Stimulated activated CD4-positive, alpha-beta T cell treated with anti-CD3 and anti-CD28 coated beads, Interleukin-4, amount 100 ng/mL, for 48 hours (primary cell): ENCODE measurements around the gene HECW1.

ENCODE experiments used
- DNase-seq, 2 donors: peaks; one replicate each; pipeline ENCODE4 v3.0.0-alpha.2; 2020; ENCODE audit warnings: low read depth in 2 of 2

Gene HECW1

DNA sequence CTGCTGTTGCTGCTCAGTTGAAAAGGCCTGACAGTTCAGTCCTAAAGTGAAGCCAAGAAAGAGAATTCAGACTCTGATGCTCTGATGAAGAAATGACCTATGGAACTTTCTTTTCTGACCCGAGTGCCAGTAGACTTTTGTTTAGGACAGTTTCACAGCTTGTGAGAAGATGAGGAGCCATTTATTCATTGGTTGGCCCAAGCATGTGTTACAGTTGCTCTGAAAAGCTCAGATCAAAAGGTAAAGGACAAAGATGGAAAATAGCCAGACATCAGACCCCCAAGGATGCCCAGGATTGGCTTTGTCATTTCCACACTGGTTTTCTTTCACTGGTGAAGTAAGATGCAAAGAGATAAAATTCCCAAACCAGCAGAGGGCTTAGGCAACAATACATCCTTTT is 321.2 kb downstream of the HECW1 start:
- DNase-seq: no peak

GRCh38 chr7:43437001-43437400 is 324.6 kb downstream of the HECW1 start:
- DNase-seq: no peak

DNA sequence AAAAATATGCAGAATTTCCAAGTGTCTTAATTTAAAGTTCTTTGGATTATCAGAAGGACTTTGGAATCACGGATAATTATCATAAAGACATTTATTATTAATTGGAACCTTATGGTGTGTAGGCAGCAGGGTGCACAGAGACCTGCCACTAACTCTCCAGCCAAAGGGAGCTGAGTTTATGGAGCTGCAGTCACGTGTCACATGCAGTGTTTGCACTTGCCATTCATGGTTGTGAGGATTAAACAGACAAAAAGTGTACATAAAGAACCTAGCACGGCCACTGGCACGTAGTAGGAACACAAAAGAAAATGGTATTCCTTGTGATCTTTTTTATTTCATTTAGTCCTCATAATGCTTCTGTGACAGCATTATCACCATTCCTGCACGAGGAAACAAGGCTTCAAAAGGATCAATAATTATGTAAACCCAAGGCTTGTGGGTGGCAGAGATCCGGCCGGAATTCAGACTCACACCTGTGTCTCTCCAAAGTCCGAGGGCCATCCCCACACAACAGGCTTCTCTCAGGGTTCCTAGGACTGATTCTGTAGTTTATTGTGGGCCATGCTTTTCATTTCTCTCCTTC is 326.5 kb downstream of the HECW1 start:
- no peak for DNase-seq

GRCh38 chr7:43439631-43440401 is 327.4 kb downstream of the HECW1 start:
- peak; percentile 54 to 63 for DNase-seq

DNA sequence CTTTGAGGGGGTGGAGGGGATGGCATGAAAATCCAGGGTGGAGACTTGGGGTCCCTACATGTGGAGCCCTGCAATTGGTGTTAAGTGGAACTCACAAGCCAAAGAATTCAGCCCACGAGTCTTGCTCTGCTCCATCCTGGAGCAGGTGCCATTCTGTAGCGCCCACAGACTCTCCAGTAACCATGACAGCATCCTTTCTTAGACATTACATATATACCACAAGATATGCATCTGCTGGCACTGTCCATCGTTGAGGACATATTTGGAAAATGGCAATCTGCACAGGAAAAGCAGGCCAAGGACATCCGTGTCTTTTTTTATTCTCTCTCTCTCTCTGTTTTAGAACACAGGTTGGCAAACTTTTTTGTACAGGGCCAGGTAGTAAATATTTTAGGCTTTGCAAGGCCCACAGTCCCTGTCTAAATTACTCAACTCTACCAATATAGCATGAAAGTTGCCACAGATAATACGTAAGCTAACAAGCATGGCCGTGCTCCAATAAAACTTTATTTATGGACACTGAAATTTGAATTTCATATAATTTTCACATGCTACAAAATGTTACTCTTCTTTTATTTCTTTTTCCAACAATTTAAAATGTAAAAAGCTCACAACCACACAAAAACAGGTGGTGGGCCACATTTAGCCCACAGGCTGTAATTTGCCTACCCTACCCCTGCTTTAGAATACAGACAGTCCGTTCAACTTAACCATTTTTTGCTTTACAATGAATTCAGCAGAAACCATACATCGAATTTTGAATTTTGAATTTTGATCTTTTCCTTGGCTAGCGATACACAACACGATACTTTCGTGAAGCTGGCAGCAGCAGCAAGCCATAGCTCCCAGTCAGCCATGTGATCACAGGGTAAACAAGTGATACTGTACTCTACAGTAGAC is 329.0 kb downstream of the HECW1 start:
- DNase-seq: no peak

DNA sequence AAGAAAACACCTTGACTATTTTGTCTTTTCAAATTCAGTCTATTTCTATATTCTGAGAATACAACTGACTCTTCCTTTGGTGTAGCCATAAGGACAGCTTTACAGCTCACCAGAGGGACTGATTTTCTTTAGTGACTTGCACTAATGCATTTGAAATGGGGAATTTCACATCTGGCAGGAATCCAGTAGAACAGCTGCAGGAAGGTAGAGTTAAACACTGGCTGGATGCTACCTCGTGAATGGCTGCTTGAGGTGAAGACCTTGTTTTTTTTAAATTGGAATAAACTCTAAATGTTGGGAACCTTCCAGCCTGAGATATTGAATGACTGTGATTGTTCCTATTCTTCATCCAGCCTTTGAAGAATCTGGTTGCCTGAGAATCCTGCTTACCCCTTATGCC is 330.9 kb downstream of the HECW1 start:
- no peak for DNase-seq

- DNase-seq: no peak
Observed at GRCh38 chr7:43444711-43445578, 332.5 kb downstream of the HECW1 start.

DNA sequence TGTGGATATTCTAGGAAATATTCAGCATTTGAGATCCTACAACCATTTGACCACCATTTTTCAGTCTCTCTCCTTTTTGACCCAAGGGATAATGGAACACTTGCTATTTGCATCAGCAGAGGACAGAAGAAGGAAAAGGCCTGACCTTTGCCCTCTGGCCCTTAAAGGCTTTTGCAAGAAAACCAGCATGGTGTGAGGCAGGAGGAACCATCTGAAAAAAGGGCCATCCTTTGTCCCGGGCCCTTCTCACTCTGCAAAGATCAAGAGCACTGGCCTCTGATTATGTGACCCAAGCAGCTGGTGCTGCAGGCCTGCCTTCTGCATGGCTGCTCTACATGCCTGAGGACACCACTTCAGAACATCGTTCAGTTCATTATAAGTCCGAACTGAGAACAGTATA is 337.1 kb downstream of the HECW1 start:
- no peak for DNase-seq

- DNase-seq: no peak
Observed at GRCh38 chr7:43450894-43451293, 338.4 kb downstream of the HECW1 start.

DNA sequence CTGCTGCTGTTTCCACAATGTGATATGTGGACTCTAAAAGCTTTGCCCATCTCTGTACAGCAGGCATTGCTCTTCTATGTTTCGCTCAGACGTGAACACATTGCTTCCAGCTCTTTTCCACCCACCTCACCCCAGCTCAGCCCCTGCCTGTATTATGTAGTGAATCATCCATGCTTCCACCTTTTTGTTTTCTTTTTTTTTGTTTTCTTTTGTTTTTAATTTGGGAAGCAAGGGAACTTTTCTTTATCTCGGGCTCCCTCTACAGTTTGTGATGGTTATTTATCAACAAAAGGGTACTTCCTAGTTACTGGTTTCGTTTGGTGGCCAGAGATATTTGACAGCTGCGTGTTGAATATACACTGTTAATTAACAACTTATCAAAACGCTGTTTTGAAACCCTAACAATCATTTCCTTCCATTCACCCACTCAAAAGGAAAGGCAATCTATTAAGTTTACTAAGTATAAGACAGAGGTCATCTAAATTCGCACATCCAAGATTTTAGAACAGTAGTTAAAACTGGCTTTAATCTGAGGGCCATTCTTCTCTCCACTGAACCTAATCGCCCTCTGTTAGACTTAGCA is 342.6 kb downstream of the HECW1 start:
- no peak for DNase-seq

GRCh38 chr7:43456200-43456599 is 343.8 kb downstream of the HECW1 start:
- no peak for DNase-seq

GRCh38 chr7:43458330-43459018 is 346.0 kb downstream of the HECW1 start:
- no peak for DNase-seq

- DNase-seq: no peak
Observed at GRCh38 chr7:43459019-43459337, 346.5 kb downstream of the HECW1 start.

DNA sequence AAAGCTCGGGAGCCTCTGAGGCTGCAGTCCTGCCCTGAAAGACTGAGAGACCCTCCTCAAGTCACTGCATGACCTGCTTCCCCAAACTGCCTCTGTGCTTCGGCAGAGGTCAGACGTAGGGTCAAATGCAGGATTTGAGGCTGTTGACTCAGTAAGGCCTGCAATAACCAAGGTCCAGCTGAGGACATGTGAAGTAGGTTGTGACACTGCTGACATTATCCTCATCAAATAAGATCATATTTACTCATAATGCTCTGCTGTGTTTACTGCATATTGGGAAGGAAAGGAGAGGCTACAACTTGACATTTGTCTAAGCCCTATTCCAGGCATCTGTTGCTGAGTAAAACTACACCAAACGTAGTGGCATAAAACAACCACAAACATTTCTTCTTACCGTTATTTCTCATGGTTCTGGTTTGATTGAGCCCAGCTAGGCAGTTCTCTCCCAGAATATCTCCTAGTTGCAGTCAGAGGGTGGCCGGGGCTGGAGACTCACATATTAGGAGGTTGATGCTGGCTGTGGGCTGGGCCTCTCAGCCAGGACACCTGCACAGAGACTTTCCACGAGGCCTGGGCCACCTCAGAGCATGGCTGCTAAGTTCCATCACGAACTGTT is 348.4 kb downstream of the HECW1 start:
- DNase-seq: no peak

DNA sequence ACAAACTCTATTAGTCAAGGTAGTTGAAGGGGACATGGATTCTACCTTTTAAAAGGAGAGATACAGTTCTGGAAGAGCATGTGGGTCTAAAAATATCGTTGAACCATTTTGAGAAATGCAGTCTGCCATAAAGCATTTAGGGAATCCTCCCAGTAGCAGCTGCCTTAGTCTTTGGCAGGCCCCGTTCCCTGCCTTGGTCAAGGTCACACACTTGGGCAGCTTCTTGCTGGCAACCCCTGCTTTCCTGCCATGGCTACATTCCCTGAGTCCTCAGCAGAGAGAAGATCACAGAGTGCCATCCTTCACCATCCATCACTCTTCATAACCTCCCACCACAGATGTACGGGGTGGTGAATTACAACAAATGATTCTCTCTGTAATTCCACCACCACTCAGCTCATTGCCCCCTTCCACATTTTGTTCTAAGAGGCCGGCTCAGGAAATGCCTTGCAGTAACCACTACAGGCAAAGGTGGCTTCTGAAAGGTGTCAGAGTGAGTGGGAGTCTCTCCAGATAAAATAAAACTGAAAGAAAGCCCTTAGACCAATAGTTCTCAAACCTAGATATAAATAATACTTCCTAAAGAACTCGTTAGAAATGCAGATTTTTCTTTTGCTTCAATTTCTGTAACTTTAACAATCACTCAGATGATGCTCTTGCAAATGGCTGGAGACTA is 349.0 kb downstream of the HECW1 start:
- DNase-seq: no peak

GRCh38 chr7:43462836-43463235 is 350.4 kb downstream of the HECW1 start:
- no peak for DNase-seq

GRCh38 chr7:43463401-43463980 is 351.0 kb downstream of the HECW1 start:
- DNase-seq: no peak

GRCh38 chr7:43465581-43466554 is 353.4 kb downstream of the HECW1 start:
- no peak for DNase-seq
